ENCODE measurements around the gene RND3.

DNA sequence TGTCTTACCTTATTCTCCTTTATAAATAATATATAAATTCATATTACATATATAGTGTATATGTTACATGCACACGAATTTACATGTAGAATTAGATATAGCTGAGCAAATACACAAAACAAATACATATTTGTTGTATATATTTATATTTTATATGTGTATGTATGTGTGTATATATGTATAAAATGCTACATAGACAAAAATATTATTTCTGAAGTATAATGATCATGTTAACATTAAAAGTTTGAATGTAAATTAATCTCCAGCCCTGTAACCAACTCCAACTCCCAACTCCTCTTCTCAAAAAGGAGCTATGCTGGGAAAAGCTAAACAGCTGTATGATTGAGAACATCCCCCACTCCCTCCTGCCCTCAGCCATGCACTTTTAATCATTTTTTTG lies 42.7 kb upstream of the RND3 start:
- no peak for TF ChIP-seq ZFX (CRISPR knock-in tag; IDR thresholded peaks at IDR 0.05; ENCODE audit: low read depth)
- TF ChIP-seq, protein P1, sequence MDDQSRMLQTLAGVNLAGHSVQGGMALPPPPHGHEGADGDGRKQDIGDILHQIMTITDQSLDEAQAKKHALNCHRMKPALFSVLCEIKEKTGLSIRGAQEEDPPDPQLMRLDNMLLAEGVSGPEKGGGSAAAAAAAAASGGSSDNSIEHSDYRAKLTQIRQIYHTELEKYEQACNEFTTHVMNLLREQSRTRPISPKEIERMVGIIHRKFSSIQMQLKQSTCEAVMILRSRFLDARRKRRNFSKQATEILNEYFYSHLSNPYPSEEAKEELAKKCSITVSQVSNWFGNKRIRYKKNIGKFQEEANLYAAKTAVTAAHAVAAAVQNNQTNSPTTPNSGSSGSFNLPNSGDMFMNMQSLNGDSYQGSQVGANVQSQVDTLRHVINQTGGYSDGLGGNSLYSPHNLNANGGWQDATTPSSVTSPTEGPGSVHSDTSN (CRISPR knock-in tag; IDR thresholded peaks at IDR 0.05; ENCODE audit: borderline replicate concordance) = no peak
- no peak for TF ChIP-seq SNAPC5 (CRISPR knock-in tag; IDR thresholded peaks at IDR 0.05; ENCODE audit: borderline replicate concordance)
- no peak for TF ChIP-seq CREM (IDR thresholded peaks at IDR 0.05)
- TF ChIP-seq CREM (CRISPR knock-in tag; IDR thresholded peaks at IDR 0.05) = no peak
- TF ChIP-seq EP300 (IDR thresholded peaks at IDR 0.05; ENCODE audit: low read depth in 2 of 2, low read length in 2 of 2) = no peak
- no peak for TF ChIP-seq EP300 (CRISPR knock-in tag; IDR thresholded peaks at IDR 0.05; ENCODE audit: borderline replicate concordance)
- TF ChIP-seq ELF4 (CRISPR knock-in tag; IDR thresholded peaks at IDR 0.05; ENCODE audit: borderline replicate concordance) = no peak
- TF ChIP-seq ZNF549 (CRISPR knock-in tag; IDR thresholded peaks at IDR 0.05) = no peak
- TF ChIP-seq IRF1 (CRISPR knock-in tag; IDR thresholded peaks at IDR 0.05; ENCODE audit: low read depth) = no peak
- TF ChIP-seq CTCF (CRISPR knock-in tag; IDR thresholded peaks at IDR 0.05) = no peak
- no peak for TF ChIP-seq KAT2B (IDR thresholded peaks at IDR 0.05; ENCODE audit: borderline replicate concordance, low read depth, low read length)
- no peak for TF ChIP-seq HNF4G (IDR thresholded peaks at IDR 0.05; ENCODE audit: borderline replicate concordance, low read depth, low read length)
- TF ChIP-seq HNF4G (CRISPR knock-in tag; IDR thresholded peaks at IDR 0.05; ENCODE audit: borderline replicate concordance, low read depth) = no peak
- TF ChIP-seq, protein P2, sequence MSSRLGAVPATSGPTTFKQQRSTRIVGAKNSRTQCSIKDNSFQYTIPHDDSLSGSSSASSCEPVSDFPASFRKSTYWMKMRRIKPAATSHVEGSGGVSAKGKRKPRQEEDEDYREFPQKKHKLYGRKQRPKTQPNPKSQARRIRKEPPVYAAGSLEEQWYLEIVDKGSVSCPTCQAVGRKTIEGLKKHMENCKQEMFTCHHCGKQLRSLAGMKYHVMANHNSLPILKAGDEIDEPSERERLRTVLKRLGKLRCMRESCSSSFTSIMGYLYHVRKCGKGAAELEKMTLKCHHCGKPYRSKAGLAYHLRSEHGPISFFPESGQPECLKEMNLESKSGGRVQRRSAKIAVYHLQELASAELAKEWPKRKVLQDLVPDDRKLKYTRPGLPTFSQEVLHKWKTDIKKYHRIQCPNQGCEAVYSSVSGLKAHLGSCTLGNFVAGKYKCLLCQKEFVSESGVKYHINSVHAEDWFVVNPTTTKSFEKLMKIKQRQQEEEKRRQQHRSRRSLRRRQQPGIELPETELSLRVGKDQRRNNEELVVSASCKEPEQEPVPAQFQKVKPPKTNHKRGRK (CRISPR knock-in tag; IDR thresholded peaks at IDR 0.05) = no peak
- TF ChIP-seq EHMT2 (IDR thresholded peaks at IDR 0.05; ENCODE audit: borderline replicate concordance, low read depth, low read length) = no peak
- no peak for TF ChIP-seq ZNF687 (CRISPR knock-in tag; IDR thresholded peaks at IDR 0.05)

Measured in HepG2 (cell line).